Measurements from ENCODE around the gene MED27.

MED27 gene

DNA sequence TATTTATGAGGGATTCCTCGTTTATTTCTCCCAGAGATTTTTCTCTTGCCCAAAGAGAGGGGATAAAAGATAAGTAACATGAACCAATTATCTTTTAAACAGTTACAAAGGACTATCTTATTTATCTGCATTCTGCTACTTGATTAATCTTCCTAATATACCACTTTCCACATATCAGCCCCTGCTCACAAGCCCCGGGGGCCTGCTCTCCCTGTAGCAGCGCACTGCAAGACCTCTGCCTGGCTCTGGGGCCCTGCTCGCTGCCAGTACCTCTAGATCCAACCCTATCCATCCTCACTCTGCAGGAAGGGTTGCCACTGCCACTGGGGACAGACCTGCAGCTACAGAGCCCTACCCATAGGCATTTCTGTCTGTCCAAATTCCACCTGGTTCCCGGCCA lies 75.3 kb downstream of the MED27 start:
- H3K4me1 ChIP-seq, result peaks cover 25% of the 10 kb centered on the region
- H3K4me3 ChIP-seq (ENCODE audit: low read depth, low read length), result no peak overlapping the region
- no peaks in the 10 kb centered on the region for H3K9me3 ChIP-seq
- H3K36me3 ChIP-seq, result no peaks in the 10 kb centered on the region
- H3K27me3 ChIP-seq, result no peaks in the 10 kb centered on the region
- peak; percentile 77 for DNase-seq
- TF ChIP-seq CTCF (IDR thresholded peaks at IDR 0.05; ENCODE audit: low read depth, low read length), result no peak

GRCh38 chr9:132003896-132004295 lies 75.8 kb downstream of the MED27 start:
- Histone ChIP-seq H3K27me3 (no peaks in the 10 kb centered on the region), H3K36me3 (no peaks in the 10 kb centered on the region), H3K4me1 (peaks cover 25% of the 10 kb centered on the region), H3K4me3 (ENCODE audit: low read depth, low read length) (no peak overlapping the region; the same call in 1 of the 2 replicates), H3K9me3 (no peaks in the 10 kb centered on the region)
- no peak for TF ChIP-seq CTCF (IDR thresholded peaks at IDR 0.05; ENCODE audit: low read depth, low read length)
- peak; percentile 56 for DNase-seq

GRCh38 chr9:132003319-132003704 lies 76.4 kb downstream of the MED27 start:
- no peak overlapping the region; the same call in 1 of the 2 replicates for H3K4me3 ChIP-seq (ENCODE audit: low read depth, low read length)
- TF ChIP-seq CTCF (IDR thresholded peaks at IDR 0.05; ENCODE audit: low read depth, low read length), result no peak
- peak; percentile 71 for DNase-seq
- H3K4me1 ChIP-seq, result peaks cover 27% of the 10 kb centered on the region
- H3K27me3 ChIP-seq, result no peaks in the 10 kb centered on the region
- H3K9me3 ChIP-seq, result no peaks in the 10 kb centered on the region
- no peaks in the 10 kb centered on the region for H3K36me3 ChIP-seq

- no peak overlapping the region for H3K4me3 ChIP-seq (ENCODE audit: low read depth, low read length)
- H3K27me3 ChIP-seq, result no peaks in the 10 kb centered on the region
- no peaks in the 10 kb centered on the region for H3K9me3 ChIP-seq
- peaks cover 29% of the 10 kb centered on the region for H3K4me1 ChIP-seq
- no peak for DNase-seq
- H3K36me3 ChIP-seq, result no peaks in the 10 kb centered on the region
- no peak for TF ChIP-seq CTCF (IDR thresholded peaks at IDR 0.05; ENCODE audit: low read depth, low read length)
Observed at GRCh38 chr9:132002643-132003318, 76.9 kb downstream of the MED27 start.

DNA sequence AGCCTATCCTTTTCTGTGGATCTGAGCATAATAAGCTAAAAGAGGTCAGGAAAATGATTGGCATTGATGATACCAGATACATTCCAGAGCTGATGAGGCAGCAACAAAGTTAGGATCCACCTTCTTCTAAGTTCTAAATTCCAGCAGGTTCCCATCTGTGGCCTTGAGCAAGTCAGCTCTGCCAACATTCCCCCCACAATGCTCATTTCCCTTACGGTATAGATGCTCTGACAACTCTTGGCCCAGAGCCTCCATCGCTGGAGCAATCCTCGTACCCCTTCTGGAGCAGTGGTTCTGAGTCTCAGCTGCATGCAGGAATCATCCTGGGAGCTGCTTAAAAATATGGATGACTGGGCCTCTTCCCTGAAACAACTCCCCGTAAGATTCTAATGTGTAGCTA lies 78.1 kb downstream of the MED27 start:
- Histone ChIP-seq H3K4me3 (ENCODE audit: low read depth, low read length) (no peak overlapping the region), H3K4me1 (peaks cover 39% of the 10 kb centered on the region), H3K27me3 (no peaks in the 10 kb centered on the region), H3K9me3 (no peaks in the 10 kb centered on the region), H3K36me3 (no peaks in the 10 kb centered on the region)
- no peak for DNase-seq
- no peak for TF ChIP-seq CTCF (IDR thresholded peaks at IDR 0.05; ENCODE audit: low read depth, low read length)

- DNase-seq, result no peak
- Histone ChIP-seq H3K4me3 (ENCODE audit: low read depth, low read length) (no peak overlapping the region), H3K9me3 (no peaks in the 10 kb centered on the region), H3K27me3 (no peaks in the 10 kb centered on the region), H3K4me1 (peaks cover 42% of the 10 kb centered on the region), H3K36me3 (no peaks in the 10 kb centered on the region)
- TF ChIP-seq CTCF (IDR thresholded peaks at IDR 0.05; ENCODE audit: low read depth, low read length), result no peak
Observed at GRCh38 chr9:132000659-132001058, 79.0 kb downstream of the MED27 start.

Data from BE2C (cell line).